Endothelial cell (in vitro differentiated cells): ENCODE results near the gene KIF17. TPM values are rescaled to one million over a fixed set of nuclear protein-coding genes. Genes with fewer than 3 reads are reported as not detected.

ENCODE experiments used
- DNase-seq: peaks from one replicate; pipeline ENCODE4 v3.0.0; 2021; ENCODE audit warnings: low spot score
- H3K27ac Mint-ChIP-seq: one replicate; pipeline ENCODE4 v1.8.0; 2021; ENCODE audit warnings: mixed read lengths, inconsistent platforms; ENCODE audit not compliant: unreplicated experiment
- H3K27me3 Mint-ChIP-seq: one replicate; pipeline ENCODE4 v1.8.0; 2021; ENCODE audit warnings: mild to moderate bottlenecking, moderate library complexity, mixed read lengths, inconsistent platforms; ENCODE audit not compliant: unreplicated experiment
- H3K36me3 Mint-ChIP-seq: one replicate; pipeline ENCODE4 v1.8.0; 2021; ENCODE audit warnings: mild to moderate bottlenecking, low read depth, mixed read lengths, inconsistent platforms; ENCODE audit not compliant: unreplicated experiment
- H3K4me1 Mint-ChIP-seq: one replicate; pipeline ENCODE4 v1.8.0; 2021; ENCODE audit warnings: mild to moderate bottlenecking, mixed read lengths, inconsistent platforms; ENCODE audit not compliant: unreplicated experiment
- H3K4me3 Mint-ChIP-seq: one replicate; pipeline ENCODE4 v1.8.0; 2021; ENCODE audit warnings: mild to moderate bottlenecking, mixed read lengths, inconsistent platforms; ENCODE audit not compliant: unreplicated experiment
- H3K9me3 Mint-ChIP-seq: one replicate; pipeline ENCODE4 v1.8.0; 2021; ENCODE audit warnings: mixed read lengths, inconsistent platforms; ENCODE audit not compliant: unreplicated experiment
- CTCF ChIP-seq: fragments of 200-600 bp; sonication (generic); IDR thresholded peaks from one replicate; pipeline ENCODE4 v1.5.0; 2021; ENCODE audit warnings: antibody characterized with exemption; ENCODE audit not compliant: unreplicated experiment
- total RNA-seq: library from RNA; stranded (reverse); fragmentation: NEBNext Ultra II Directional; extraction: Animal tissue kit (Norgen Biotek cat#: 25700); gene quantifications from one replicate; pipeline ENCODE4 v1.2.1, GENCODE V29; 2021; ENCODE audit not compliant: unreplicated experiment

The KIF17 gene
- total RNA-seq, 1 donor from 2014 or later = 1.8 TPM

- Mint-ChIP-seq H3K36me3 (no peaks in the 10 kb centered on the region), H3K27ac (no peak overlapping the region), H3K9me3 (no peaks in the 10 kb centered on the region), H3K4me1 (peaks cover 2% of the 10 kb centered on the region), H3K4me3 (no peak overlapping the region), H3K27me3 (peaks cover 19% of the 10 kb centered on the region)
- DNase-seq = no peak
- TF ChIP-seq CTCF = no peak
Observed at GRCh38 chr1:20730690-20731056, 12.9 kb upstream of the KIF17 start.

GRCh38 chr1:20729990-20730689 lies 12.3 kb upstream of the KIF17 start:
- H3K9me3 Mint-ChIP-seq = no peaks in the 10 kb centered on the region

GRCh38 chr1:20729155-20729931 lies 11.5 kb upstream of the KIF17 start:
- H3K27me3 Mint-ChIP-seq = peaks cover 27% of the 10 kb centered on the region
- peaks cover 2% of the 10 kb centered on the region for H3K4me1 Mint-ChIP-seq
- no peak for DNase-seq
- no peak overlapping the region for H3K27ac Mint-ChIP-seq
- no peak for TF ChIP-seq CTCF
- no peaks in the 10 kb centered on the region for H3K36me3 Mint-ChIP-seq
- H3K9me3 Mint-ChIP-seq = no peaks in the 10 kb centered on the region
- no peak overlapping the region for H3K4me3 Mint-ChIP-seq

More at GRCh38 chr1:20729990-20730689, 12.3 kb upstream of the KIF17 start:
- Mint-ChIP-seq H3K4me3 (peak overlapping the region; percentile 23), H3K4me1 (peaks cover 2% of the 10 kb centered on the region), H3K27me3 (peaks cover 22% of the 10 kb centered on the region), H3K27ac (no peak overlapping the region), H3K36me3 (no peaks in the 10 kb centered on the region)
- no peak for TF ChIP-seq CTCF
- no peak for DNase-seq

GRCh38 chr1:20728371-20729154 lies 10.8 kb upstream of the KIF17 start:
- Mint-ChIP-seq H3K4me1 (peaks cover 2% of the 10 kb centered on the region), H3K27ac (no peak overlapping the region), H3K36me3 (no peaks in the 10 kb centered on the region), H3K4me3 (no peak overlapping the region), H3K27me3 (peaks cover 25% of the 10 kb centered on the region), H3K9me3 (no peaks in the 10 kb centered on the region)
- no peak for DNase-seq
- no peak for TF ChIP-seq CTCF
